Uterus (tissue), 4 donors: ENCODE measurements around the gene SUFU. TPM values are rescaled to one million over a fixed set of nuclear protein-coding genes. Genes with fewer than 3 reads are reported as not detected.

ENCODE experiments used
- DNase-seq, 2 donors: peaks; one replicate each; pipeline ENCODE4 v3.0.0-alpha.2; 2019 to 2020
- H3K27ac ChIP-seq, 2 donors: fragments of 200-600 bp; sonication (generic); 1 replicate in 1 of 2; 2 replicates in 1 of 2; pipeline ENCODE4 v1.5.1; 2016 to 2018
- H3K27me3 ChIP-seq, 2 donors: fragments of 200-600 bp; sonication (generic); one replicate each; pipeline ENCODE4 v1.5.1; 2018 to 2019; ENCODE audit warnings: control low read depth in 1 of 2
- H3K36me3 ChIP-seq, 2 donors: fragments of 200-600 bp; sonication (generic); one replicate each; pipeline ENCODE4 v1.5.1; 2019; ENCODE audit warnings: control low read depth in 1 of 2
- H3K4me1 ChIP-seq, 2 donors: fragments of 200-600 bp; sonication (generic); one replicate each; pipeline ENCODE4 v1.5.1; 2018 to 2019; ENCODE audit warnings: control low read depth in 1 of 2
- H3K4me3 ChIP-seq, 2 donors: fragments of 200-600 bp; sonication (generic); 1 replicate in 1 of 2; 2 replicates in 1 of 2; pipeline ENCODE4 v1.5.1; 2018 to 2019; ENCODE audit warnings: mild to moderate bottlenecking in 1 of 2
- H3K9me3 ChIP-seq, 2 donors: fragments of 200-600 bp; sonication (generic); one replicate each; pipeline ENCODE4 v1.5.1; 2019; ENCODE audit warnings: control low read depth in 1 of 2
- POLR2A ChIP-seq, 2 donors: fragments of 450-650 bp; IDR thresholded peaks; one replicate each; pipeline ENCODE4 v1.6.1; 2016; ENCODE audit warnings: antibody characterized with exemption in 2 of 2, mild to moderate bottlenecking in 1 of 2, moderate library complexity in 1 of 2
- intact Hi-C: fragments of 100-400 bp; cut with DNase I; formaldehyde crosslinking; loops from one replicate; pipeline ENCODE4 v1.15.1; 2023; ENCODE audit warnings: low total_unique reads
- total RNA-seq, 4 donors: library from RNA; depleted of rRNA in 3 of 4; stranded (reverse); fragments of >200 nt in 3 of 4; gene quantifications; one replicate each; pipeline versions ENCODE4 v1.1.0 to v1.2.4, GENCODE V29; 2014 to 2023
- TF ChIP-seq, protein P1 (sequence below), 4 experiments: fragments of 200-600 bp in 2 of 4; fragments of 450-650 bp in 2 of 4; sonication (generic) in 2 of 4; IDR thresholded peaks; one replicate each; pipeline ENCODE4 v1.5.1; 2016 to 2019; ENCODE audit warnings: antibody characterized with exemption in 4 of 4, mild to moderate bottlenecking in 2 of 4, moderate library complexity in 1 of 4
- donor health status: DM: yes; HTN: yes; CAD: no.

The SUFU gene
- total RNA-seq, 4 donors from 2014 or later: 2.8 to 20.7 (median 12.3) TPM

DNA sequence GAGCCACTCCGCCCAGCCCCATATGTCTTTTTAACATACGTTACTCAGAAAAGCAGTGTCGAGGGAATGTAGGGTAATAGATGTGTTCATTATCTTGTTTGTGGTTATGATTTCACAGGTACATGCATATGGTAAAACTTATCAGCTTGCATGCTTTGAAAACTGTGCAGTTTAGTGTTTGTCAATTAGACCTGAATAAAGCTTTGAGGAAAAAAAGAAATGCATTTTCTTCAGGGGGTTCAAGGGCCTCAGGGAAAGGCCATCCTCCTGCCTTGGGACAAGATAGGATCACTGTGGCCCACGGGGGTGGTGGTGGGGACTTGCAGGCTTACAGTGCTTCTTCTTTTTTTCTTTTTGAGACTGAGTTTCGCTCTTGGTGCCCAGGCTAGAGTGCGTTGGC is 36.5 kb upstream of the SUFU start:
- TF ChIP-seq, protein P1, sequence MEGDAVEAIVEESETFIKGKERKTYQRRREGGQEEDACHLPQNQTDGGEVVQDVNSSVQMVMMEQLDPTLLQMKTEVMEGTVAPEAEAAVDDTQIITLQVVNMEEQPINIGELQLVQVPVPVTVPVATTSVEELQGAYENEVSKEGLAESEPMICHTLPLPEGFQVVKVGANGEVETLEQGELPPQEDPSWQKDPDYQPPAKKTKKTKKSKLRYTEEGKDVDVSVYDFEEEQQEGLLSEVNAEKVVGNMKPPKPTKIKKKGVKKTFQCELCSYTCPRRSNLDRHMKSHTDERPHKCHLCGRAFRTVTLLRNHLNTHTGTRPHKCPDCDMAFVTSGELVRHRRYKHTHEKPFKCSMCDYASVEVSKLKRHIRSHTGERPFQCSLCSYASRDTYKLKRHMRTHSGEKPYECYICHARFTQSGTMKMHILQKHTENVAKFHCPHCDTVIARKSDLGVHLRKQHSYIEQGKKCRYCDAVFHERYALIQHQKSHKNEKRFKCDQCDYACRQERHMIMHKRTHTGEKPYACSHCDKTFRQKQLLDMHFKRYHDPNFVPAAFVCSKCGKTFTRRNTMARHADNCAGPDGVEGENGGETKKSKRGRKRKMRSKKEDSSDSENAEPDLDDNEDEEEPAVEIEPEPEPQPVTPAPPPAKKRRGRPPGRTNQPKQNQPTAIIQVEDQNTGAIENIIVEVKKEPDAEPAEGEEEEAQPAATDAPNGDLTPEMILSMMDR (IDR thresholded peaks at IDR 0.05): no peak
- TF ChIP-seq POLR2A (IDR thresholded peaks at IDR 0.05): no peak
- H3K36me3 ChIP-seq: no peaks in the 10 kb centered on the region
- H3K9me3 ChIP-seq: no peaks in the 10 kb centered on the region
- no peaks in the 10 kb centered on the region for H3K27me3 ChIP-seq
- intact Hi-C loops: no loop called here
- no peaks in the 10 kb centered on the region for H3K4me1 ChIP-seq
- H3K27ac ChIP-seq: no peak overlapping the region
- no peak overlapping the region for H3K4me3 ChIP-seq
- DNase-seq: no peak

DNA sequence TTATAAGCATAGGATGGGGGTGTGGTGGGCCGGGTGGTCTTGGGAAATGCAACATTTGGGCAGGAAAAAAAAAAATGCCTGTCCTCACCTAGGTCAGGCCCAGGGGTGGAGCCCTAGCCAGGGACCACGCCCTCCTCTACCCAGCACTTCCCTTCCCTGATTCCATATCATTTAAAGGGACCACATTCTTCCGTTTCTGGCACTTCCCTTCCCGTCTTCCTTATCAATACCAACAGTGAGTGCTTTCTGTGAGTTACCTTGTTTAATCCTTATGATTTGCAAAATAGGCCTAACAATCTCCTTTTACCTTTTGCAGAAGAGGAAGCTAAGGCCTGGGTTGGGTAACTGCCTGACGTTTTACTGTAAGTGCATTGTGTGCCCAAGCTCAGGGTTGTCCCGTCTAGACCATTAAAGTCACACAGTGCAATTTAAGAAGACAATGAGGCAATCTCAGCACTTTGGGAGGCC is 35.8 kb upstream of the SUFU start:
- no peaks in the 10 kb centered on the region for H3K36me3 ChIP-seq
- H3K27ac ChIP-seq: no peak overlapping the region
- H3K27me3 ChIP-seq: no peaks in the 10 kb centered on the region
- intact Hi-C loops: no loop called here
- H3K9me3 ChIP-seq: no peaks in the 10 kb centered on the region
- TF ChIP-seq POLR2A (IDR thresholded peaks at IDR 0.05): no peak
- TF ChIP-seq, protein P1 (IDR thresholded peaks at IDR 0.05): no peak
- no peak for DNase-seq
- no peaks in the 10 kb centered on the region for H3K4me1 ChIP-seq
- H3K4me3 ChIP-seq: no peak overlapping the region

DNA sequence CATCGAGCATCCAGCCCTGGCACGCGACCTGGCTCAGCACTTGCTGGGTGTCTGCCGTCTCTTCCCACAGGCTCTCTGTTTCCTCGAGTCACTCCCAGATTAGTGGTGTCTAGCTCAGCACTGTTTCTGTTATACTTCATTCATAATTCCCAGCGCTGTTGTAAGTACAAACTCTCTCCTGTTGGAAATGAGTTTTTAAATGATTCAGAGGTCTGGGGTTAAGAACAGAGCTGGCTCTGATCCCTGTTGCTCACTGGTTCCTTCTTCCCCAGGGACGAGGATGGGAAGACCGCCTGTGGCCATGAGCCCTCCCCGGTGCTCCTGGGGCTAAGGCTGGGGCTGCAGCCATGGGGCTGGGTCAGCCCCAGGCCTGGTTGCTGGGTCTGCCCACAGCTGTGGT is 35.1 kb upstream of the SUFU start:
- intact Hi-C loops: no loop called here
- Histone ChIP-seq H3K4me1 (no peaks in the 10 kb centered on the region), H3K4me3 (no peak overlapping the region), H3K27me3 (no peaks in the 10 kb centered on the region), H3K9me3 (no peaks in the 10 kb centered on the region), H3K36me3 (no peaks in the 10 kb centered on the region), H3K27ac (no peak overlapping the region)
- no peak for DNase-seq
- no peak for TF ChIP-seq POLR2A (IDR thresholded peaks at IDR 0.05)
- TF ChIP-seq, protein P1 (IDR thresholded peaks at IDR 0.05): no peak

DNA sequence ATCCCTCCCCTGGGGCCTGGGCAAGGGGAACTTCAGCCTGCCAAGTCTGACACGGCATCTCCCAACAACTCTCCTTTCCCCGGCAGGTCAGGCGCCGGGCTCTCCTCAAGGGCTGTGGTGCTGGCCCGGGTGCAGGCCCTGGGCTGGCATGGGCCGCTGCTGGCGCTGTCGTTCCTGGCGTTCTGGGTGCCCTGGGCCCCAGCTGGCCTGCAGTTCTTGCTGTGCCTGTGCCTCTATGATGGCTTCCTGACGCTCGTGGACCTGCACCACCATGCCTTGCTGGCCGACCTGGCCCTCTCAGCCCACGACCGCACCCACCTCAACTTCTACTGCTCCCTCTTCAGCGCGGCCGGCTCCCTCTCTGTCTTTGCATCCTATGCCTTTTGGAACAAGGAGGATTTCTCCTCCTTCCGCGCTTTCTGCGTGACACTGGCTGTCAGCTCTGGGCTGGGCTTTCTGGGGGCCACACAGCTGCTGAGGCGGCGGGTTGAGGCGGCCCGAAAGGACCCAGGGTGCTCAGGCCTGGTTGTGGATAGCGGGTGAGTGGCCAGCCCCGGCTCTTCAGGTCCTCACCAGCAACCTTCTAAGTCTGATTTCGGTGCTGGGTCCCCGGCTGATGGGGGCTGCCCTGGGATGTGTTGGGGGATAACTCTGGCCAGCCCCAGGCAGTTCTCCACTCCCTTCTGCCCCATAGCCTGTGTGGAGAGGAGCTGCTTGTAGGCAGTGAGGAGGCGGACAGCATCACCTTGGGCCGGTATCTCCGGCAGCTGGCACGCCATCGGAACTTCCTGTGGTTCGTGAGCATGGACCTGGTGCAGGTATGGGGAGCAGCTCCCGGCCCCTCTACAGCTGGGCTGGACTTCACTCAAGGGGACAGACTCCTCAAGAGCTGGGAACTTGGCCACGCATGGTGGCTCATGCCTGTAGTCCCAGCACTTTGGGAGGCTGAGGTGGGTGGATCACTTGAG is 32.9 kb upstream of the SUFU start:
- Histone ChIP-seq H3K27me3 (no peaks in the 10 kb centered on the region), H3K9me3 (no peaks in the 10 kb centered on the region), H3K27ac (no peak overlapping the region), H3K36me3 (no peaks in the 10 kb centered on the region), H3K4me1 (no peaks in the 10 kb centered on the region), H3K4me3 (no peak overlapping the region)
- no peak for TF ChIP-seq POLR2A (IDR thresholded peaks at IDR 0.05)
- TF ChIP-seq, protein P1 (IDR thresholded peaks at IDR 0.05): no peak
- intact Hi-C loops: no loop called here
- no peak for DNase-seq
